ENCODE results near the gene MRPL44. TPM values are rescaled to one million over a fixed set of nuclear protein-coding genes. Genes with fewer than 3 reads are reported as not detected.
A peak's percentile ranks its signal among the peaks of the same experiment; 100 is the strongest.

The MRPL44 gene
- total and polyA plus RNA-seq, 2 of the 13 experiments (the other 11 are each of a cell fraction or from before 2014, with no cell fraction given): 38.4 to 78.0 TPM

DNA sequence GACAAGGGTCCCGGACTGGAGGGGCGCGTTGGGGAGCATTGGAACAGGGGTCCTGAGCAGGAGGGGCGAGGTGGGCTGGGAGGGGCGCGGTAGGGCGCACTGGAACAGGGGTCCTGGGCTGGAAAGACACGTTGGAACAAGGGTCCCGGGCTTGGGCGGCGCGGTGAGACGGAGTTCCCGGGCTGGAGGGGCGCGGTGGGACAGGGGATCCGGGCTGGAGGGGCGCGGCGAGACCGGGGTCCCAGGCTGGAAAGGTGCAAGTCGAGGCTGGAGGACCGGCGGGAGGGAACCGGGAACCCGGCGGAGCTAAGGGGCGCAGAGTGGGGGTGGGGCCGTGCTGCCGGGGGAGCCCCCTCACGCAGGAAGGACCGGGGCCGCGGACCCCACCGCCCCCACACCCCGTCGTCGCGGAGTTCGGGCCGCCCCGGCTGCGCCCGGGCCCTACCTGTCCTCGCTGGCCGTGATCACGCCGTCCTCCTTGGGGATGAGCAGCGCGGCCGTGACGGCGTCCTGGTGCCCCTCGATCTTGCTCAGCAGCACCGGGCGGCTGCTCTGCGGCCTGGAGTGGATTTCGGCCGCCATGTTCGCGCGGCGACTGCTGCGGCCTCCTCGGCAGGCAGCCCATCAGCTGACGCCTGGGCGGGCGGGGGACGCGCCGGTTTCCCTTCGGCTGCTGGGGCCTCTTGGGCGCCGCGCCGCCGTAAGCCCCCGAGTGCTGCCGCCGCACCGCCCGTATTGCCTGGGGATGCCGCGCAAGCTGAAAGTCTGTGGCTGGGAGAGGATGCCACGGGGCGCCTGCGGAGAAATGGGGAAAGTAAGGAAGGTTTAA lies 12.3 kb upstream of the MRPL44 start, which contains the start of gene WDFY1 (continued):
- TF ChIP-seq, protein P1, sequence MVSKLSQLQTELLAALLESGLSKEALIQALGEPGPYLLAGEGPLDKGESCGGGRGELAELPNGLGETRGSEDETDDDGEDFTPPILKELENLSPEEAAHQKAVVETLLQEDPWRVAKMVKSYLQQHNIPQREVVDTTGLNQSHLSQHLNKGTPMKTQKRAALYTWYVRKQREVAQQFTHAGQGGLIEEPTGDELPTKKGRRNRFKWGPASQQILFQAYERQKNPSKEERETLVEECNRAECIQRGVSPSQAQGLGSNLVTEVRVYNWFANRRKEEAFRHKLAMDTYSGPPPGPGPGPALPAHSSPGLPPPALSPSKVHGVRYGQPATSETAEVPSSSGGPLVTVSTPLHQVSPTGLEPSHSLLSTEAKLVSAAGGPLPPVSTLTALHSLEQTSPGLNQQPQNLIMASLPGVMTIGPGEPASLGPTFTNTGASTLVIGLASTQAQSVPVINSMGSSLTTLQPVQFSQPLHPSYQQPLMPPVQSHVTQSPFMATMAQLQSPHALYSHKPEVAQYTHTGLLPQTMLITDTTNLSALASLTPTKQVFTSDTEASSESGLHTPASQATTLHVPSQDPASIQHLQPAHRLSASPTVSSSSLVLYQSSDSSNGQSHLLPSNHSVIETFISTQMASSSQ (IDR thresholded peaks at IDR 0.05; ENCODE audit: low read depth): no peak
- TF ChIP-seq, protein P1 (CRISPR knock-in tag; IDR thresholded peaks at IDR 0.05; ENCODE audit: borderline replicate concordance): peak; percentile 80
- TF ChIP-seq CREB3 (CRISPR knock-in tag; IDR thresholded peaks at IDR 0.05) (no peak), TRIM22 (IDR thresholded peaks at IDR 0.05) (no peak), TCF7 (IDR thresholded peaks at IDR 0.05; ENCODE audit: low read depth) (no peak), MIXL1 (CRISPR knock-in tag; IDR thresholded peaks at IDR 0.05) (peak; percentile 85), ZBTB42 (CRISPR knock-in tag; IDR thresholded peaks at IDR 0.05) (peak; percentile 82; the same call in 1 of the 2 replicates), ZNF569 (CRISPR knock-in tag; IDR thresholded peaks at IDR 0.05; ENCODE audit: borderline replicate concordance) (no peak; the same call in 1 of the 2 replicates), CBX1 (IDR thresholded peaks at IDR 0.05; ENCODE audit: low read depth) (peak; percentile 33), PAX8 (CRISPR knock-in tag; IDR thresholded peaks at IDR 0.05; ENCODE audit: borderline replicate concordance) (no peak; the same call in 1 of the 2 replicates), SNRNP70 (IDR thresholded peaks at IDR 0.05; ENCODE audit: low read depth, low read length) (no peak), ONECUT2 (CRISPR knock-in tag; IDR thresholded peaks at IDR 0.05) (no peak), NFKB2 (CRISPR knock-in tag; IDR thresholded peaks at IDR 0.05; ENCODE audit: borderline replicate concordance) (peak; percentile 92; the same call in 1 of the 2 replicates), HDAC6 (IDR thresholded peaks at IDR 0.05; ENCODE audit: low read depth, low read length) (no peak)
- TF ChIP-seq, protein P2, sequence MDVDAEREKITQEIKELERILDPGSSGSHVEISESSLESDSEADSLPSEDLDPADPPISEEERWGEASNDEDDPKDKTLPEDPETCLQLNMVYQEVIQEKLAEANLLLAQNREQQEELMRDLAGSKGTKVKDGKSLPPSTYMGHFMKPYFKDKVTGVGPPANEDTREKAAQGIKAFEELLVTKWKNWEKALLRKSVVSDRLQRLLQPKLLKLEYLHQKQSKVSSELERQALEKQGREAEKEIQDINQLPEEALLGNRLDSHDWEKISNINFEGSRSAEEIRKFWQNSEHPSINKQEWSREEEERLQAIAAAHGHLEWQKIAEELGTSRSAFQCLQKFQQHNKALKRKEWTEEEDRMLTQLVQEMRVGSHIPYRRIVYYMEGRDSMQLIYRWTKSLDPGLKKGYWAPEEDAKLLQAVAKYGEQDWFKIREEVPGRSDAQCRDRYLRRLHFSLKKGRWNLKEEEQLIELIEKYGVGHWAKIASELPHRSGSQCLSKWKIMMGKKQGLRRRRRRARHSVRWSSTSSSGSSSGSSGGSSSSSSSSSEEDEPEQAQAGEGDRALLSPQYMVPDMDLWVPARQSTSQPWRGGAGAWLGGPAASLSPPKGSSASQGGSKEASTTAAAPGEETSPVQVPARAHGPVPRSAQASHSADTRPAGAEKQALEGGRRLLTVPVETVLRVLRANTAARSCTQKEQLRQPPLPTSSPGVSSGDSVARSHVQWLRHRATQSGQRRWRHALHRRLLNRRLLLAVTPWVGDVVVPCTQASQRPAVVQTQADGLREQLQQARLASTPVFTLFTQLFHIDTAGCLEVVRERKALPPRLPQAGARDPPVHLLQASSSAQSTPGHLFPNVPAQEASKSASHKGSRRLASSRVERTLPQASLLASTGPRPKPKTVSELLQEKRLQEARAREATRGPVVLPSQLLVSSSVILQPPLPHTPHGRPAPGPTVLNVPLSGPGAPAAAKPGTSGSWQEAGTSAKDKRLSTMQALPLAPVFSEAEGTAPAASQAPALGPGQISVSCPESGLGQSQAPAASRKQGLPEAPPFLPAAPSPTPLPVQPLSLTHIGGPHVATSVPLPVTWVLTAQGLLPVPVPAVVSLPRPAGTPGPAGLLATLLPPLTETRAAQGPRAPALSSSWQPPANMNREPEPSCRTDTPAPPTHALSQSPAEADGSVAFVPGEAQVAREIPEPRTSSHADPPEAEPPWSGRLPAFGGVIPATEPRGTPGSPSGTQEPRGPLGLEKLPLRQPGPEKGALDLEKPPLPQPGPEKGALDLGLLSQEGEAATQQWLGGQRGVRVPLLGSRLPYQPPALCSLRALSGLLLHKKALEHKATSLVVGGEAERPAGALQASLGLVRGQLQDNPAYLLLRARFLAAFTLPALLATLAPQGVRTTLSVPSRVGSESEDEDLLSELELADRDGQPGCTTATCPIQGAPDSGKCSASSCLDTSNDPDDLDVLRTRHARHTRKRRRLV (CRISPR knock-in tag; IDR thresholded peaks at IDR 0.05): peak; percentile 10; the same call in 1 of the 2 replicates
- TF ChIP-seq, protein P3, sequence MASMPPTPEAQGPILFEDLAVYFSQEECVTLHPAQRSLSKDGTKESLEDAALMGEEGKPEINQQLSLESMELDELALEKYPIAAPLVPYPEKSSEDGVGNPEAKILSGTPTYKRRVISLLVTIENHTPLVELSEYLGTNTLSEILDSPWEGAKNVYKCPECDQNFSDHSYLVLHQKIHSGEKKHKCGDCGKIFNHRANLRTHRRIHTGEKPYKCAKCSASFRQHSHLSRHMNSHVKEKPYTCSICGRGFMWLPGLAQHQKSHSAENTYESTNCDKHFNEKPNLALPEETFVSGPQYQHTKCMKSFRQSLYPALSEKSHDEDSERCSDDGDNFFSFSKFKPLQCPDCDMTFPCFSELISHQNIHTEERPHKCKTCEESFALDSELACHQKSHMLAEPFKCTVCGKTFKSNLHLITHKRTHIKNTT (CRISPR knock-in tag; IDR thresholded peaks at IDR 0.05): 0 out of 2 replicates have a peak, but pooled peaks have one; percentile 51

Measured in HepG2 (cell line).